Activated CD4-positive, alpha-beta T cell treated with anti-CD3 and anti-CD28 coated beads, Interleukin-2, amount 50 U/mL, for 1 hour (primary cell): ENCODE results near the gene TSSC4.

ENCODE experiments used
- DNase-seq: peaks from one replicate; pipeline ENCODE4 v3.0.0-alpha.2; 2020

The TSSC4 gene

GRCh38 chr11:2451916-2452315 lies 51.4 kb downstream of the TSSC4 start:
- DNase-seq = no peak

GRCh38 chr11:2452321-2453012 lies 51.9 kb downstream of the TSSC4 start:
- no peak for DNase-seq

GRCh38 chr11:2453436-2453835 lies 52.9 kb downstream of the TSSC4 start:
- no peak for DNase-seq
